ENCODE results near the gene AIG1.
A peak's percentile ranks its signal among the peaks of the same experiment; 100 is the strongest.

Gene AIG1

GRCh38 chr6:143169440-143169839 lies 108.8 kb downstream of the AIG1 start:
- no peak for DNase-seq

GRCh38 chr6:143174516-143174915 lies 113.8 kb downstream of the AIG1 start:
- DNase-seq = no peak

- no peak for DNase-seq
These were observed 114.3 kb downstream of the AIG1 start for GRCh38 chr6:143174951-143175350.

GRCh38 chr6:143176090-143177021 lies 115.7 kb downstream of the AIG1 start:
- no peak for DNase-seq

- DNase-seq = no peak
These were observed 117.0 kb downstream of the AIG1 start for GRCh38 chr6:143177706-143178105.

- no peak for DNase-seq
These were observed 118.4 kb downstream of the AIG1 start for GRCh38 chr6:143179096-143179495.

GRCh38 chr6:143179901-143180612 lies 119.4 kb downstream of the AIG1 start:
- no peak for DNase-seq

- DNase-seq = peak in 1 of 3 experiments; percentile 43
These were observed 120.1 kb downstream of the AIG1 start for GRCh38 chr6:143180826-143181225.

GRCh38 chr6:143183666-143184065 lies 123.0 kb downstream of the AIG1 start:
- no peak for DNase-seq

GRCh38 chr6:143185288-143185687 lies 124.6 kb downstream of the AIG1 start:
- no peak for DNase-seq

GRCh38 chr6:143187238-143187923 lies 126.7 kb downstream of the AIG1 start:
- DNase-seq = no peak

- no peak for DNase-seq
These were observed 127.6 kb downstream of the AIG1 start for GRCh38 chr6:143188292-143188691.

GRCh38 chr6:143191361-143191760 lies 130.7 kb downstream of the AIG1 start:
- no peak for DNase-seq

- no peak for DNase-seq
These were observed 132.1 kb downstream of the AIG1 start for GRCh38 chr6:143192766-143193165.

GRCh38 chr6:143193571-143194094 lies 132.9 kb downstream of the AIG1 start:
- DNase-seq = no peak

- no peak for DNase-seq
These were observed 133.5 kb downstream of the AIG1 start for GRCh38 chr6:143194095-143194589.

GRCh38 chr6:143195349-143195845 lies 134.7 kb downstream of the AIG1 start:
- DNase-seq = no peak

- peak in 1 of 3 experiments; percentile 72 for DNase-seq
These were observed 136.0 kb downstream of the AIG1 start for GRCh38 chr6:143196525-143197225.

- no peak for DNase-seq
These were observed 136.7 kb downstream of the AIG1 start for GRCh38 chr6:143197377-143197776.

- DNase-seq = no peak
These were observed 137.6 kb downstream of the AIG1 start for GRCh38 chr6:143198312-143198711.

GRCh38 chr6:143199291-143199690 lies 138.6 kb downstream of the AIG1 start:
- DNase-seq = no peak

- DNase-seq = no peak
These were observed 139.6 kb downstream of the AIG1 start for GRCh38 chr6:143200167-143200770.

Measured in NCI-H1417 (cell line).